HG02973 (cell line): ENCODE measurements around the gene DGCR2.
"Not testable (repeated sequence)": the region's sequence is repeated elsewhere in the genome, so short reads cannot be mapped to it uniquely, and the experiment has no call there.

Experiments used
- ATAC-seq: cut with Tn5 transposase; IDR thresholded peaks from one replicate; pipeline ENCODE4 v1.9.1; 2021; ENCODE audit warnings: moderate library complexity; ENCODE audit not compliant: unreplicated experiment

The DGCR2 gene

GRCh38 chr22:19032898-19033567 is 89.2 kb downstream of the DGCR2 start:
- not testable (repeated sequence) for ATAC-seq

GRCh38 chr22:19032156-19032785 is 89.9 kb downstream of the DGCR2 start:
- ATAC-seq, result not testable (repeated sequence)

- not testable (repeated sequence) for ATAC-seq
These were observed 91.3 kb downstream of the DGCR2 start for GRCh38 chr22:19030889-19031252.

- ATAC-seq, result not testable (repeated sequence)
These were observed 91.9 kb downstream of the DGCR2 start for GRCh38 chr22:19030226-19030888.

GRCh38 chr22:19029113-19030103 is 92.8 kb downstream of the DGCR2 start:
- not testable (repeated sequence) for ATAC-seq

GRCh38 chr22:19028060-19028455 is 94.2 kb downstream of the DGCR2 start:
- ATAC-seq, result not testable (repeated sequence)

GRCh38 chr22:19027371-19028059 is 94.7 kb downstream of the DGCR2 start:
- not testable (repeated sequence) for ATAC-seq

GRCh38 chr22:19026080-19026479 is 96.1 kb downstream of the DGCR2 start:
- ATAC-seq, result not testable (repeated sequence)

- ATAC-seq, result not testable (repeated sequence)
These were observed 97.2 kb downstream of the DGCR2 start for GRCh38 chr22:19024956-19025489.

GRCh38 chr22:19023931-19024330 is 98.3 kb downstream of the DGCR2 start:
- ATAC-seq, result not testable (repeated sequence)

- no peak for ATAC-seq
These were observed 99.5 kb downstream of the DGCR2 start for GRCh38 chr22:19022755-19023154.

- no peak for ATAC-seq
These were observed 102.6 kb downstream of the DGCR2 start for GRCh38 chr22:19019679-19020032.

GRCh38 chr22:19019029-19019678 is 103.1 kb downstream of the DGCR2 start:
- ATAC-seq, result no peak

GRCh38 chr22:19018256-19018655 is 104.0 kb downstream of the DGCR2 start:
- ATAC-seq, result no peak

GRCh38 chr22:19016081-19016766 is 106.0 kb downstream of the DGCR2 start:
- no peak for ATAC-seq

GRCh38 chr22:19014886-19015285 is 107.3 kb downstream of the DGCR2 start:
- ATAC-seq, result no peak

GRCh38 chr22:19013881-19014598 is 108.2 kb downstream of the DGCR2 start:
- ATAC-seq, result not testable (repeated sequence)

GRCh38 chr22:19013411-19013810 is 108.8 kb downstream of the DGCR2 start:
- not testable (repeated sequence) for ATAC-seq
